Measurements from ENCODE around the gene DOCK7.

- TF ChIP-seq EZH2 (optimal IDR thresholded peaks at IDR 0.05; ENCODE audit: low read depth, low read length) (no peak), CTCF (IDR thresholded peaks at IDR 0.05; ENCODE audit: low read length) (no peak), EZH2phosphoT487 (IDR thresholded peaks at IDR 0.05; ENCODE audit: low read length) (no peak)
These were observed 66.3 kb downstream of the DOCK7 start for GRCh38 chr1:62621907-62622306.
